ENCODE data around the gene SKP1.

The SKP1 gene

GRCh38 chr5:134128648-134128995 lies 48.1 kb downstream of the SKP1 start:
- no peak for DNase-seq

GRCh38 chr5:134127988-134128647 lies 48.6 kb downstream of the SKP1 start:
- no peak for DNase-seq

GRCh38 chr5:134127376-134127861 lies 49.3 kb downstream of the SKP1 start:
- DNase-seq: peak; percentile 27 to 56

- no peak for DNase-seq
Measured at GRCh38 chr5:134125039-134126015, 51.4 kb downstream of the SKP1 start.

- no peak for DNase-seq
Measured at GRCh38 chr5:134124289-134125038, 52.3 kb downstream of the SKP1 start.

GRCh38 chr5:134123360-134123759 lies 53.4 kb downstream of the SKP1 start:
- DNase-seq: no peak

- no peak for DNase-seq
Measured at GRCh38 chr5:134122530-134122929, 54.2 kb downstream of the SKP1 start.

GRCh38 chr5:134120386-134121138 lies 56.2 kb downstream of the SKP1 start:
- no peak for DNase-seq

GRCh38 chr5:134119720-134120119 lies 57.0 kb downstream of the SKP1 start:
- no peak for DNase-seq

GRCh38 chr5:134118212-134118835 lies 58.4 kb downstream of the SKP1 start:
- no peak for DNase-seq

GRCh38 chr5:134116789-134117761 lies 59.7 kb downstream of the SKP1 start:
- no peak for DNase-seq

GRCh38 chr5:134116286-134116685 lies 60.5 kb downstream of the SKP1 start:
- DNase-seq: no peak

GRCh38 chr5:134115806-134116175 lies 61.0 kb downstream of the SKP1 start:
- DNase-seq: no peak

- no peak for DNase-seq
Measured at GRCh38 chr5:134114886-134115805, 61.6 kb downstream of the SKP1 start.

GRCh38 chr5:134113902-134114875 lies 62.6 kb downstream of the SKP1 start, which contains the start of gene TCF7:
Gene TCF7, plus strand, starts transcription at chr5:134114681. Its CDS starts 226 bp downstream, at chr5:134114907.
- peak; percentile 67 to 71 for DNase-seq

- DNase-seq: no peak
Measured at GRCh38 chr5:134113363-134113889, 63.3 kb downstream of the SKP1 start.

GRCh38 chr5:134112726-134113362 lies 63.9 kb downstream of the SKP1 start:
- no peak for DNase-seq

Measured in inflammatory macrophage treated with lipopolysaccharide for 1 hour (primary cell).